KOPT-K1 (cell line): ENCODE results near the gene PEX14.
"Not testable (repeated sequence)": the region's sequence is repeated elsewhere in the genome, so short reads cannot be mapped to it uniquely, and the experiment has no call there.

ENCODE experiments used
- H3K27ac ChIP-seq: fragments of 200-600 bp; sonication (generic); 2 replicates; pipeline ENCODE4 v1.5.1; 2016; ENCODE audit warnings: antibody characterized with exemption, mild to moderate bottlenecking, low read depth, low read length; ENCODE audit not compliant: poor library complexity, severe bottlenecking
- H3K36me3 ChIP-seq: fragments of 200-600 bp; sonication (generic); 2 replicates; pipeline ENCODE4 v1.5.1; 2017; ENCODE audit warnings: antibody characterized with exemption, mild to moderate bottlenecking, low read length, moderate library complexity; ENCODE audit not compliant: insufficient read depth
- H3K9me3 ChIP-seq: fragments of 200-600 bp; sonication (generic); 2 replicates; pipeline ENCODE4 v1.5.1; 2017; ENCODE audit warnings: antibody characterized with exemption, low read length, mild to moderate bottlenecking; ENCODE audit not compliant: insufficient read depth, poor library complexity, severe bottlenecking

The PEX14 gene

DNA sequence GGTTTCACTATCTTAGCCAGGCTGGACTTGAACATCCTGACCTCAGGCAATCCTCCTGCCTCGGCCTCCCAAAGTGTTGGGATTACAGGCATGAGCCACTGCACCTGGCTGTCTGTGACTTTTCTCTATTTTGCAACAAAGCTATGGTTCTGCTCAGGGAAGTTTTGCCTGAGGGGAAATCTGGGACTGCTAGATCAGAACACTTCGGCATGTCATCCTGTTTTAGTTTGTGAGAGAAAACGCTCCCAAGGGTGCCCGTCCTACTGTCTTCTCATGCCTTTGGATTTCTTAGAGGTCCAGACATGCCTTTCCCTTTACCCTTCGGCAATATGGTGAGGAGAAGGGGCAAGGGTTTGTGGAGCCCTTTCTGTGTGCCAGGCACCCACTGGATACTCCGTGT lies 30.5 kb upstream of the PEX14 start:
- H3K36me3 ChIP-seq: peaks cover 34% of the 10 kb centered on the region
- H3K9me3 ChIP-seq: no peaks in the 10 kb centered on the region
- H3K27ac ChIP-seq: no peak overlapping the region

DNA sequence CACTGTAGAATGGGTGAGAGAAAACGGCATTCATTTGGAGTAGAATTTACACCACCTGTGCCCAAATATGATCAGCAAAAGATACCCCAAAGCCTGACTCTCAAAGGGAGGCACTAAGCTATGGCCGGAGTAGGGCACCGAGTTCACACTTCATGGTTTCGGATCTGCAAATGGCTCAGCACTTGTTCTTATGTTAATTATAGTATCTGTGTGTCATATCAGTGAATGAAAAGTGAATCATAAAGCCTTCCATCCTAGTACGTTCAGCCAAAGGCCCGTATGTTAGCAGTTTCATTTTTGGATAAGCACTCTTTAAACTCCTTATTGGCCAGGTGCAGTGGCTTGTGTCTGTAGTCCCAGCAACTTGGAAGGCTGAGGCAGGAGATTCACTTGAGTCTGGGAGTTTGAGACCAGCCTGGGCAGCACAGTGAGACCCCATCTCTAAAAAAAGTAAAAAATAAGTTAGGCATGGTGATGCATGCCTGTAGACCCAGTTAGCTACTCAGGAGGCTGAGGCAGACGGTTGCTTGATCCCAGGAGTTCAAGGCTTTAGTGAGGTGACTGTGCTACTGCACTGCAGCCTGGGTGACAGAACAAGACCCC lies 29.9 kb upstream of the PEX14 start:
- peaks cover 33% of the 10 kb centered on the region for H3K36me3 ChIP-seq
- no peaks in the 10 kb centered on the region for H3K9me3 ChIP-seq
- no peak overlapping the region for H3K27ac ChIP-seq

DNA sequence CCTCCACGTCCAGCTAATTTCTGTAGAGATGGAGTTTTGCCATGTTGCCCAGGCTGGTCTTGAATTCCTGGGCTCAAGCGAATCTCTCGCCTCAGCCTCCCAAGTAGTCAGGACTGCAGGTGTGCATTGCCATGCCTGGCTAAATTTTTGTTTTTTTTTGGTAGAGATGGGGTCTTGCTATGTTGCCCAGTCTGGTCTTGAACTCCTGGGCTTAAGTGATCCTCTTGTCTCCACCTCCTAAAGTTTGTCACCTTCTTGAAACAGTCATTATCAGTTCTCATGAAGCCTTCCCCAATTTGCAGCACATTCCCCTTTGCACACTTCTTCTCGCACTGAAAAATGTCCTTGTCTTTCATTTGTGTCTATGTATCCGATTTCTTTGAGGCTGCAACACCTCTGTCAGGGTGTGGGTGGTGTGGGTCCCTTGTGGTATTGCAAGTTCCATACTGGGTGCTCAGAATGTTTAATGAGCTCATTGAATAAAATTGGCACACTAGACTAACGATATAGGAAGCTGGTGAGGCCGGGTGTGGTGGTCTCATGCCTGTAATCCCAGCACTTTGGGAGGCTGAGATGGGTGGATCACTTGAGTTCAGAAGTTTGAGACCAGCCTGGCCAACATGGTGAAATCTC lies 27.8 kb upstream of the PEX14 start:
- Histone ChIP-seq H3K27ac (no peak overlapping the region), H3K9me3 (no peaks in the 10 kb centered on the region), H3K36me3 (peaks cover 22% of the 10 kb centered on the region; the same call in 1 of the 2 replicates)

DNA sequence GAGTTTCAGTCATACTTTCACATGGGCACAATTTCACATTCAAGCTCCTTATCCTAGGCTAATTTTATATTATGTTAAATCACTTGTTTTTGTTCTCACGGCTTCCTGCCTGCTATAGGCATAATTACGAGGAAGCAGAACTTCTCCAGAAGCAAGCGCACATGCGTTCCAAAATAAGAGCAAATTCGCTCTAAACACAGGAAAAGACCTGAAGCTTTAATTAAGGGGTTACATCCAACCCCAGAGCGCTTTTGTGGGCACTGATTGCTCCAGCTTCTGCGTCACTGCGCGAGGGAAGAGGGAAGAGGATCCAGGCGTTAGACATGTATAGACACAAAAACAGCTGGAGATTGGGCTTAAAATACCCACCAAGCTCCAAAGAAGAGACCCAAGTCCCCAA lies 25.0 kb upstream of the PEX14 start, which contains the start of gene CORT:
CORT (plus strand) TSS at position 281 of the 400 bp plus-strand sequence. CDS start 193 bp downstream, outside the sequence.
- H3K36me3 ChIP-seq: peaks cover 15% of the 10 kb centered on the region; the same call in 1 of the 2 replicates
- H3K9me3 ChIP-seq: no peaks in the 10 kb centered on the region
- H3K27ac ChIP-seq: no peak within 1 kb of the TSS

DNA sequence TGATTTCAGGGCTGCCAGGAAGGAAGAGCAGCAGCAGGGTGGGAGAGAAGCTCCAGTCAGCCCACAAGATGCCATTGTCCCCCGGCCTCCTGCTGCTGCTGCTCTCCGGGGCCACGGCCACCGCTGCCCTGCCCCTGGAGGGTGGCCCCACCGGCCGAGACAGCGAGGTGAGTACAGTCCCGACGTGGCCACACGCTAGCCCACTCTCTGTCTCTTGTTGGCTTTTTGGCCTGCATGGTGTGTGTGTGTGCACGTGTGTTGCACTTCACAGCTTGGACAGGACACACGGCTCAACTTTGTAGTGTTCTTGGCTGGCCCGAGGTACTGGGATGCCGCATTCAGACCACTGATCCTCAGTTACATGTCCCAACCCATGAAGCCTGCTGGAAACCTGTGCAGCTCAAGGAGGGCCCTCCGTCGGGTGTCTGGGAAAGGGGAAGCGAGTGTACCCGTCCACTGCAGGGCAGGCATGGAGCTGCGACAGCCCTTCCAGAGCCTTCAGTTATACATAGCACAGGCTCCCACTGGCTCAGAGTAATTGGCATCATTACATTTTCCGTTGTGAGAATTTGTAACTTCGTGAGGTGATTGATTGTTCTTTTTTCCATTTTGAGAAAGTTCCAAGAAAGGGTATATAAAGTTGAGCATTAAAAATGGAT lies 24.5 kb upstream of the PEX14 start:
- Histone ChIP-seq H3K27ac (no peak overlapping the region), H3K36me3 (peaks cover 13% of the 10 kb centered on the region; the same call in 1 of the 2 replicates), H3K9me3 (no peaks in the 10 kb centered on the region)

DNA sequence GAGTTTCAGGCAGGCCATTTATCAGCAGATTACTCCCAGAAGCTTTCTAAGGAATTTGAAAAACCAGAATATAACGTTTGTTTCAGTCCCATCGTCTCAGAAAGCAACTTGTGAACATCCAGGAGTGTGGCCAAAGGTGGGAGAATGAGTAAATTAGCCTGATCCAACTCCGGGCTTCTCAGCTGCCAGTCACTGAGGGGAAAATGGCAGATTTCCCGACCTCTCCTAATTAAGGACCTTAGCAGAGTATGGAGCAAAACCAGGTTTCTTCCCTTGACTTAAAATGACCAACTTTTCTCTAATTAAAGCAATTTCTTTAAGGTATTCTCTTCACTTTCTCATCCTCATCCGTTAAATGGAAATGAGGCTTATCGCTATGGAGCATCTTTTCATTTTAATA lies 23.9 kb upstream of the PEX14 start:
- H3K9me3 ChIP-seq: no peaks in the 10 kb centered on the region
- H3K36me3 ChIP-seq: peaks cover 13% of the 10 kb centered on the region; the same call in 1 of the 2 replicates
- H3K27ac ChIP-seq: no peak overlapping the region

DNA sequence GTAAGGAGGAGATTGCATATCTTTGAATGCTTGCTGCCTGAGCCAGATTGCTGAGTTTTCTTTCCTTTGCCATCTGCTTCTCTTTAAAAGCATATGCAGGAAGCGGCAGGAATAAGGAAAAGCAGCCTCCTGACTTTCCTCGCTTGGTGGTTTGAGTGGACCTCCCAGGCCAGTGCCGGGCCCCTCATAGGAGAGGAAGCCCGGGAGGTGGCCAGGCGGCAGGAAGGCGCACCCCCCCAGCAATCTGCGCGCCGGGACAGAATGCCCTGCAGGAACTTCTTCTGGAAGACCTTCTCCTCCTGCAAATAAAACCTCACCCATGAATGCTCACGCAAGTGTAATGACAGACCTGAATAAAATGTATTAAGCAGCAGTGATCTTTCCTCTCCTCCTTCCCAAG lies 23.5 kb upstream of the PEX14 start:
- no peak overlapping the region for H3K27ac ChIP-seq
- peaks cover 11% of the 10 kb centered on the region; the same call in 1 of the 2 replicates for H3K36me3 ChIP-seq
- no peaks in the 10 kb centered on the region for H3K9me3 ChIP-seq

DNA sequence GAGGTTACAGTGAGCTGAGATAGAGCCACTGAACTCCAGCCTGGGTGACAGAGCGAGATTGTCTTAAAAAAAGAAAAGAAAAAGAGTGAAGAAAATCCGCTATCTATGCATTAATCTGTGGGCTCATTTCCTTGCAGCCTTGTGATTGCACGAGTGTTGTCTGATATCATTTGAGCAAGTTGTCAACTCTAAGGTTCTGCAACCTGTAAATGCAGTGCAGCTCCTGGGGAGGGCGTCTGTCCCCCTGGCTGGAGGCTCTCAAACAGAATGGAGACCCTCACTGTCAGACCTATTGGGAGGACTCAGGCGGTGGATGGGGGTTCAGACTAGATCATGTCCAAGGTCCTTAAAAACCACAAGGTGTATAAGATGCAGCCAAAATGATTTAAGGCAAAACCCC lies 18.7 kb upstream of the PEX14 start:
- H3K27ac ChIP-seq: no peak overlapping the region
- H3K36me3 ChIP-seq: peaks cover 41% of the 10 kb centered on the region
- H3K9me3 ChIP-seq: no peaks in the 10 kb centered on the region

DNA sequence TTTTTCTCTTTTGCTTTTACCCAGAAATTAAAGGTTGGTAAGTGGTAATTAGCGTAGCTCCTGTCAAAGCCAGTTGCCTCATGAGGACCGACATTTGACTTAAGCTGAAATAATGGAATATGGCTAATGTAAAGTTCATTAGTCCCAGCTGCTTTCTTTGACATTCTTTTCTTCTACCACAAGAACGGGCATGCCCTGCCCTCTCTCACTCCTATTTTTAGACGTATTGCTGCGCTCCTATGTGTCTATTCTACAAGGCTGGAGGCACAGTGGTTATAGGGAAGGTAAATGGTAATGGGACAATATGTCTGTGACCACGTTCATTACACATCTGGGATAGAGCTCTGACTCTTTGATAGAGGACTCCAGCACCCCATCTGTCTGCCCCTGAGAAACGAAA lies 18.1 kb upstream of the PEX14 start:
- Histone ChIP-seq H3K9me3 (no peaks in the 10 kb centered on the region), H3K36me3 (peaks cover 47% of the 10 kb centered on the region), H3K27ac (no peak overlapping the region)

DNA sequence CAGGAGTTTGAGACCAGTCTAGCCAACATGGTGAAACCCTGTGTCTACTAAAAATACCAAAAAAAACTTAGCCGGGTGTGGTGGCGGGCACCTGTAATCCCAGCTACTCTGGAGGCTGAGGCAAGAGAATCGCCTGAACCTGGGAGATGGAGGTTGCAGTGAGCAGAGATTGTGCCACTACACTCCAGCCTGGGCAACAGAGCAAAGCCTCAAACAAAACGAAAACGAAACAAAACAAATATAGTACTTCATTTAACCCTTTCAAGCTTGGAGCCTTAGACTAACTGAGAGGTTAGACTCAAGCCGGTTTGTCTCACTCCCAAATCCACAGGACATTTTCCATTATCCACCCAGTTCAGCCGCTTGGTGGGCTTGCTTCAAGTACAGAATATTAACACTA lies 17.3 kb upstream of the PEX14 start:
- H3K27ac ChIP-seq, H3K9me3 ChIP-seq: not testable (repeated sequence)
- H3K36me3 ChIP-seq: peaks cover 55% of the 10 kb centered on the region

DNA sequence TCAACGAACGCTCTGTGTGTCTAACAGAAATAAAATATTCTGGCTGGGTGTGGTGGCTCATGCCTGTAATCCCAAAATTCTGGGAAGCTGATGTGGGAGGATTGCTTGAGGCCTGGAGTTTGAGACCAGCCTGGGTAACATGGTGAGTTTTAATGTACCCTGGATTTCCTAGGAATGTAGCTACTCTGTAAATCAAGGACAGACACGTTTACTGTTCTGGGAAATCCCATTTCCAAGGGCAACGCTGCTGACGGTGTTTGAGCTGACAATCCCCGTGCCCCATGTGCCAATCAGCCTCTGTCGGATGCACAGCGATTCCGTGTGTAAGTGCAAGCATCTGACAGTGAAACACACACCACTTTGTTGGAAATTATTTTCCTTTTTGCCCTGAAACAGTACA lies 16.9 kb upstream of the PEX14 start:
- H3K27ac ChIP-seq: no peak overlapping the region
- H3K36me3 ChIP-seq: peaks cover 59% of the 10 kb centered on the region
- no peaks in the 10 kb centered on the region for H3K9me3 ChIP-seq

DNA sequence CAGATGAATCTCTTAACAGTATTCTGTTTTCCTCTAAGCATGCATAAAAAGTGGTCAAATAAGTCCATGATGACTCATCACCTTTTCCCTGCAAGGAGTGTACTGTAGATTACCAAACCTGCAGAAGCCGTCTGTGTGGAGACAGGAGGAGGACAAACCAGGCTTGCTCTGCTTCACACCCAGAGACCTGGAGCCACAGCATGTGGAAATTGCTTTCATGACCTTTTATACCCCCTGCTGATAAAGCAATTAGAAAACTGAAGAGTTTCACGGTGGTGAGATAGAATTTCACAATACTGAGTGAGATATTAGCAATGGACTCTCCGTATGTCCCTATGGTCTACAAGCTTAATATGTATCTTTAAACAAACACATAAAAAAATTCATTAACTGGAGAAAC lies 15.6 kb upstream of the PEX14 start:
- Histone ChIP-seq H3K9me3 (no peaks in the 10 kb centered on the region), H3K36me3 (peaks cover 72% of the 10 kb centered on the region), H3K27ac (no peak overlapping the region)

DNA sequence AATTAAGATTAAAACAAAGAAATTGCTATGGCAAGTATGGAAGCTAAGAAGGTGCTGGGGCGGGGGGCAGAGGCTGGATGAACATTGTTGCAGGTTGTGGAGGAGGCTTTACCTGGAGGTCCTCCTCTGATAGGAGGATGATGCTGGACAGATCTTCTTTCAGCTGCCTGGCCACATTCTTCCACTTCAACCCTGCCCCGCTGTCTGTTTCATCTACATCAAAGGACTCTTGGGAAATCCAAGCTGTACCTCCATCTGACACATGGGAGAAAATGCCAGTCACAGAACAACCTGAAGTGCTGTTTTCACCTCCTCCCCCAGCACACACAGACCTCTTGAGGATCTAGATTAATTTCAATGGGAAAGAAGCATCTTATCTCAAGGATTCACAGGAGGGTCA lies 7.7 kb upstream of the PEX14 start:
- H3K9me3 ChIP-seq: no peaks in the 10 kb centered on the region
- peaks cover 79% of the 10 kb centered on the region for H3K36me3 ChIP-seq
- no peak overlapping the region for H3K27ac ChIP-seq

DNA sequence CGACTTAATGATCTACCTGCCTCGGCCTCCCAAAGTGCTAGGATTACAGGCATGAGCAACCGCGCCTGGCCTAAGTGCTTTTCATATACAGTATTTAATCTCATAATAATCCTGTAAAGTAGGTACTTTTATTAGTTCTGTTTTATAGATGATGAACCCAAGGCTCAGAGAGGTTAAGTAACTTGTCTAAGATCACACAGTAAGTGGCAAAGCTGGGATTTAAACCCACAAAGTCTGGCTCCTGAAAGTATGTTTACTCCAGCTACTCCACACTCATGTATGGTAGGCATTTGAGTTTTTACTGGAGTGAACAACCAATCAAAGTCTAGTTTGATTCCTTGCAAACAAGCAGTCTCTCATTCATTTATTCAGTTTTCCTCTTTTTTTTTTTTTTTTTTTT lies 4.7 kb upstream of the PEX14 start:
- H3K27ac ChIP-seq: no peak overlapping the region
- no peaks in the 10 kb centered on the region for H3K9me3 ChIP-seq
- peaks cover 49% of the 10 kb centered on the region for H3K36me3 ChIP-seq

DNA sequence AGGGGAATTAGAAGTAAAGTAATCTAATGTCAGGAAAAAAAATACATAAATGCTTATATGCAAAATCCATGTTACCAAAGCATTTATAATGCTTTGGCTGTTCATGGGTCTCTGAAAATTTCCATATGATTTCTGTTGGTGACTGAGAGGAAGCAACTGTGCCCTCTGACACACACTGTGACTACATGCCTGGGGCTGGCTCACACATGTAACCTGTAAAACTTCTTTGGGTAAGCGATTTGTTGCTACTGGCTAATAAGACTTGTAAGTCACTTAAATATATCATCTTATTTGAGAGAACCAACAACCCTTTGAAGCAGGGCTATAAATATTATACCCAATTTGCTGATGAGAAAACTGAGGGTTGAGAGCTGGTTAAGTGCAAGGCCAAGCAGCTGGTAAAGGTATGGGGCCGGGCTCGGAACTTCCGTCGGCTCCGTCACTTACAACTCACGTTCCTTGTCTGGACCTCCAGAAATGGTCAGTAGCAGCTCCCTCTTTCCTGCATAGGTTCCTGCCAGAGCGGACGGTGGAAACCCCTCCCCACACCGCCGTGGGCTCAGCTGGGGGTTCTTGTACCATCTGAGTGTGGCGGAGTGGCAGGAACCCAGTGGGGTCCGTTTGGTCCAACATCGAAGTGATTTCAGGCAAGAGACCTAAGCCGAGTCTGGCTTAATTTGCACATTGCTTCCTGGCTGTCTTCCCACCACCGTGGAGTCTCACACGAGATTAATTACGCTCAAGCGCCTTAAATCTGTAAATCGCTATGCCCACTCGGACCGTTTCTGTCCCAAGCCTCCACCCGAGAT lies 3.1 kb upstream of the PEX14 start:
- H3K36me3 ChIP-seq: peaks cover 34% of the 10 kb centered on the region
- peak overlapping the region; percentile 70 for H3K27ac ChIP-seq
- no peaks in the 10 kb centered on the region for H3K9me3 ChIP-seq
